K562 (cell line): ENCODE data around the gene CEMP1. TPM values are rescaled to one million over a fixed set of nuclear protein-coding genes. Genes with fewer than 3 reads are reported as not detected.

Experiments used
- ATF2 ChIP-seq: sonication (generic); formaldehyde crosslinking; IDR thresholded peaks from 2 replicates; pipeline ENCODE4 v1.8.1; 2022; ENCODE audit warnings: missing genetic modification reagents
- CBX1 ChIP-seq: sonication (generic); IDR thresholded peaks from 2 replicates; pipeline ENCODE4 v1.6.1; 2016; ENCODE audit warnings: antibody characterized with exemption, low read depth, mild to moderate bottlenecking
- ELF1 ChIP-seq: fragments of 200-800 bp; sonication (Bioruptor generic); IDR thresholded peaks from 2 replicates; pipeline ENCODE4 v1.6.1; 2016; ENCODE audit warnings: missing genetic modification characterization, missing compliant biosample characterization
- ESRRA ChIP-seq: fragments of 450-650 bp; IDR thresholded peaks from 2 replicates; pipeline ENCODE4 v1.6.1; 2014; ENCODE audit warnings: low read depth, mild to moderate bottlenecking, moderate library complexity, borderline replicate concordance
- FOXA3 ChIP-seq, 2 experiments: fragments of 450-650 bp in 1 of 2; sonication (generic) in 1 of 2; formaldehyde crosslinking; IDR thresholded peaks in 1 of 2; conservative IDR thresholded peaks in 1 of 2; 2 replicates each; pipeline versions ENCODE4 v1.4.0 to v1.8.0; 2020 to 2022; ENCODE audit warnings: mild to moderate bottlenecking in 2 of 2, missing genetic modification reagents in 1 of 2
- POLR3G ChIP-seq: IDR thresholded peaks from 2 replicates; pipeline ENCODE4 v1.6.1; 2011; ENCODE audit not compliant: insufficient read length, insufficient replicate concordance; ENCODE audit errors: extremely low read depth
- SRSF9 ChIP-seq: fragments of 200-400 bp; formaldehyde crosslinking; IDR thresholded peaks from 2 replicates; pipeline ENCODE4 v1.6.1; 2017; ENCODE audit warnings: low read depth, low read length, borderline replicate concordance
- TFAP4 ChIP-seq: sonication (generic); formaldehyde crosslinking; IDR thresholded peaks from 2 replicates; pipeline ENCODE4 v1.8.0; 2022; ENCODE audit warnings: missing genetic modification reagents, mild to moderate bottlenecking, moderate library complexity, borderline replicate concordance
- THRB ChIP-seq: fragments of 450-650 bp; formaldehyde crosslinking; conservative IDR thresholded peaks from 2 replicates; pipeline ENCODE4 v1.4.0; 2022; ENCODE audit warnings: mild to moderate bottlenecking, missing genetic modification characterization
- ZBTB49 ChIP-seq: sonication (generic); formaldehyde crosslinking; IDR thresholded peaks from 2 replicates; pipeline ENCODE4 v1.8.0; 2022; ENCODE audit warnings: missing genetic modification reagents, mild to moderate bottlenecking, borderline replicate concordance
- ZNF165 ChIP-seq: fragments of 250-450 bp; sonication (Bioruptor Pico); IDR thresholded peaks from 2 replicates; pipeline ENCODE4 v1.4.0; 2020; ENCODE audit warnings: borderline replicate concordance
- ZNF263 ChIP-seq: sonication (generic); formaldehyde crosslinking; IDR thresholded peaks from 2 replicates; pipeline ENCODE4 v1.8.0; 2022; ENCODE audit warnings: mild to moderate bottlenecking, missing genetic modification reagents, borderline replicate concordance
- ZNF395 ChIP-seq: fragments of 200-800 bp; sonication (Bioruptor generic); IDR thresholded peaks from 2 replicates; pipeline ENCODE4 v1.6.1; 2017; ENCODE audit warnings: missing genetic modification characterization, missing compliant biosample characterization
- ZNF518B ChIP-seq: fragments of 250-450 bp; sonication (Bioruptor Pico); IDR thresholded peaks from 2 replicates; pipeline ENCODE4 v1.5.0; 2021; ENCODE audit warnings: mild to moderate bottlenecking, moderate library complexity
- ZNF778 ChIP-seq: fragments of 450-650 bp; formaldehyde crosslinking; IDR thresholded peaks from 2 replicates; pipeline ENCODE4 v1.4.0; 2020; ENCODE audit warnings: mild to moderate bottlenecking, moderate library complexity
- polyA plus RNA-seq, 8 experiments: library from polyadenylated mRNA; depleted of rRNA in 4 of 8; stranded (reverse) in 5 of 8; unstranded in 3 of 8; fragments of >200 nt; fragmentation: Nextera tagmentation in 2 of 8; fragmentation: Illumina TruSeq in 1 of 8; extraction: Ambion mirVana in 2 of 8; extraction: Trizol in 1 of 8; gene quantifications; 2 replicates each; pipeline versions ENCODE4 v1.2.1 to v1.2.3, GENCODE V29; 2011 to 2014; ENCODE audit warnings: inconsistent platforms in 1 of 8, missing spikeins in 1 of 8
- total RNA-seq, 7 experiments: library from RNA; depleted of rRNA in 6 of 7; stranded (reverse); fragments of >200 nt in 6 of 7; fragmentation: Illumina TruSeq in 2 of 7; extraction: Trizol in 2 of 7; gene quantifications; 2 replicates each; pipeline versions ENCODE4 v1.2.1 to v1.2.3, GENCODE V29; 2011 to 2021; ENCODE audit warnings: low replicate concordance in 1 of 7

The CEMP1 gene
- total and polyA plus RNA-seq, 9 of the 15 experiments (the other 6 are each of a cell fraction or from before 2014, with no cell fraction given) = 0.05 to 0.45 TPM; not detected in 7

GRCh38 chr16:2532494-2533141 is 1.4 kb upstream of the CEMP1 start (continued):
- no peak for TF ChIP-seq ELF1 (tag)
- no peak for TF ChIP-seq ESRRA
- no peak for TF ChIP-seq CBX1
- TF ChIP-seq ZNF778 (CRISPR knock-in tag) = no peak
- no peak for TF ChIP-seq SRSF9
- peak; percentile 47; the same call in 1 of the 2 replicates for TF ChIP-seq ZNF263 (CRISPR knock-in tag)
- TF ChIP-seq THRB = no peak
- TF ChIP-seq ZNF165 (CRISPR knock-in tag) = no peak
- no peak for TF ChIP-seq ZNF395 (CRISPR knock-in tag)
- TF ChIP-seq ATF2 (CRISPR knock-in tag) = no peak
- no peak for TF ChIP-seq POLR3G
- TF ChIP-seq ZBTB49 = no peak
- no peak for TF ChIP-seq FOXA3 (CRISPR knock-in tag; conservative IDR thresholded peaks at IDR 0.05 in 1 of 2, IDR thresholded peaks at IDR 0.05 in 1 of 2)
- TF ChIP-seq ZNF518B = no peak
- peak; percentile 29; the same call in 1 of the 2 replicates for TF ChIP-seq TFAP4
